GM18526 (cell line): Measurements from ENCODE around the gene GPS1.
A peak's percentile ranks its signal among the peaks of the same experiment; 100 is the strongest.

Experiments
- POLR2A ChIP-seq: IDR thresholded peaks from 3 replicates; pipeline ENCODE4 v1.6.1; 2011; ENCODE audit not compliant: insufficient read length; ENCODE audit errors: extremely low read depth

The GPS1 gene

DNA sequence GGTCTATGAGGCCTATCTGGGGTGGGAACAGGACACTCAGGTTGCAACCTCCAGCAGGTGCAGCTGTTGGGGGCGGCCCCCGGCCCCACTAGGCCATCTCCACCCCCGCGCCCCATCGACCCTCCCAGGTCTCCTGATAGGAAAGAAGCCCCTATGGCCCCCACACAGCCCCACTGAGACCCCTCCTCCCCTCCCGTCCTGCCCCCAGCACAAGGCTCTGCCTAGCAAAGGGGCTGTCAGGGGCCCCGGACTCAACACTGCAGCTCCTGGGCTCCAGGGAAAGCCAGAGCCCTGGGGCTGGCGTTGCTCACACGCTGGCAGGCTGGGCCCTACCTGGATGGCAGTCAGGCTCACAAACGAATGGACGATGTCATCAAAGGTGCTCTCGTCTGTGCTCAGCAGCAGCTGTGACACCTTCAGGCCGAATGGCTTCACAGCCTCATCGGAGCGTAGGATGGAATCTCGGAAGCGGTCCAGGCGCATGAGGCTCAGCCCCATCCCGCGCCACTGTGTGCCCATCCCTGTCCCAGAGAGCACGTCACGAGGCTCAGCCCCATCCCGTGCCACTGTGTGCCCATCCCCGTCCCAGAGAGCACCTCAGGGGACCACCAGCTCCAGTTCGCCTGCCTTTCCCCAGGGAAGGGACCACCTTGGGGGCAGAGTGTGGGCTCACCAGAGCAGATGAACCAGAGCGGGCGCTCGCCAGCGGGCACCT is 39.0 kb downstream of the GPS1 start:
- TF ChIP-seq POLR2A, result no peak

DNA sequence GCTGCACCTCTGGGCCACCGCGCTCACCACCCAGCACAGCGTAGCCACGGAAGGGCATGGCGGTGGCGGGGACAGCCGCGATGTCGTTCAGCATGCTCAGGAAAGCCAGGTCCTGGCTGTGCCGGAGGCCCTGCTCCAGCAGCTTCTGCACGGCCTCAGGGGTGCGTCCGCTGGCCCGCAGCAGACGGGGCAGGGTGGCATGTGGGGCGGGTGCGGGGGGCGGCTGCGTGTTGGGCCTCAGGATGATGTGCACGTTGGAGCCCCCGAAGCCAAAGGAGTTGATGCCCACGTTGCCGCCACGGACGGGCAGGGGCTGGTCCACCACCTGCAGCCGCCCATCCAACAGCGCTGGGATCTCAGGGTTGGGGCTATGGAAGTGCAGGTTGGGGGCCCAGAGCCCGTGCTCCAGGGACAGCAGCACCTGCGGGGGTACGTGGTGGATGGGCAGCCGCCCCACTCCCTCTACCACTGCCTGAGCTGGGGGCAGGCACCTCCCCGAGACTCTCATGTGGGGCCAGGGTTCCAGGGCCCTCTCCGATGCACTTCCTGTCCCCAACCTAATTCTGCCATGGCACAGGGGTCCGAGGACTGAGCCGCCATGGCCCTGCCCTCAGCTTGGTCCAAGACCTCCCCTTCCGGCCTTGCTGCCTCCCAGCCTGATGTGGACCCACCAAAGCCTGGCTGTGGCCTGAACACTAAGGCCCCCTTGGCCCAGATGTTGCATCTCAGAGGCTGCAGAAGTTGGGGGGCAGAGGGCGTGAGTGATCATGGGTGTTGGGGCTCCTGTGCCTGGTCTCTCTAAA is 39.8 kb downstream of the GPS1 start:
- no peak for TF ChIP-seq POLR2A

DNA sequence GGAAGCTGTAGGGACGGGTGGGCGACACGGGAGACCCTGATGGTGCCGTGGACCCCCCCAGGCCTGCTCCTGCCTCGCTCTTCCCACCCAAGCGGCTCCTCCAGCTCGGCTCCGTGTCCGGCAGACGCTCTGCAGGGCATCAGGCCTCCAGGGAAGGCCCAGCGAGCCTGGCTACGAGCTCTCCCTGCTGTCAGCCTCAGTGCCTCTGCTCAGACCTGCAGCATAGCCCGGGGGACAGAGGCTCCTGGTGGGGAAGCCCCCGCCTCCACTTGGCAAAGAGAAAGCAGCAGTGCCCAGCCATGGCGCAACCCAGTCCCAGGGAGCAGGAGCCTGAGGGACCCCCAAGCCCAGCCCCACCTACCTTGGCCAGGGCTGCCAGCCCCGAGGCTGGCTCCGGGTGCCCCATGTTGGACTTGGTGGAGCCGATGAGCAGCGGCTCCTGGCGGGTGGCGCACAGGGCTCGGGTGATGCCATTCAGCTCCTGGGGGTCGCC is 40.4 kb downstream of the GPS1 start:
- TF ChIP-seq POLR2A, result peak; percentile 14

DNA sequence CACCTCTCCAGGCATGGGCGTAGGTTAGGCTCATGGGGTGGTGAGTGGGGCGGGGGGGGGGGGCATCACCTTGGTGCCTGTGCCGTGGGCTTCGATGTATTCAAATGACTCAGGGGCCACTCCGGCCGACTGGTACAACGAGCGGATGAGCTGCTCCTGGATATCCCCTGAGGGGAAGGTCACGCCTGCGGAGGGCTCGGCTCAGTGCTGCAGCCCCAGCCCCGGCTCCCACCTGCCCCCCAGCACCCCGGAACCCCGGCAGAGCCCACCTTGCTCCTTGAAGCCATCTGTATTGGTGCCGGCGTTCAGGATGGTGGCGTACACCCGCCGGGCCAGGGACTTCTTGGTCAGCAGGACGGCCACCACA is 40.9 kb downstream of the GPS1 start:
- no peak for TF ChIP-seq POLR2A

DNA sequence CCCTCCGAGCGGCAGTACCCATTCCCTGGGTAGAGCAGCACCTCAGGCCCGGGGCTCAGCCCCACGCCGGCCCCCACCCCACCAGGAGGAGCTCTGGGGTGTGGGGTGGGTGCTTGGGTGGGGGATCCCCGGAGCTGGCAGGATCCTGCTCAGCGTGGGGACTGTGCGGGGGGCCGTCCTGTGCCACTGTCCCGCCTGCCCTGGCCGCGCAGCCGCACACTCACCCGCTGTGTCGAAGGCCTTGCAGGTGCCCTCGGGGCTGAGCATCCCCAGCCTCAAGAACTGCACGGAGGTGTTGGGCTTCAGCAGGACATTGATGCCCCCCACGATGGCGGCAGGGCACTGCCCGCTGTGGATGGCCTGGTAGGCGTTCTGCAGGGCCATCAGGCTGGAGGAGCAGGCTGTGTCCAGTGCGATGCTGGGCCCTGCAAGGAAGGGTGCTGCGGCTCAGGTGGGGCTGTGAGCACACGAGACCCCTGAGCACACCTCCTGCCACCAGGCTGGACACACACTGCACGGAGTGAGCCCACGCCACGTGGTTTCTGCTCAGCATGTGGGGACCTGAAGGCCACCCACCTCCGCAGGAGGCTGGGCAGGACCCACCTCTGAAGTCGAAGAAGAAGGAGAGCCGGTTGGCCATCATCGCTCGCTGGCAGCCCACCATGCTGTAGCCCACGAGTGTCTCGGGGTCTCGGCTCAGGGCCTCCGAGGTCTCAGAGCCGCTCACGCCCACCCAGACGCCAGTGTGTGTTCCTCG is 41.5 kb downstream of the GPS1 start:
- TF ChIP-seq POLR2A, result no peak

DNA sequence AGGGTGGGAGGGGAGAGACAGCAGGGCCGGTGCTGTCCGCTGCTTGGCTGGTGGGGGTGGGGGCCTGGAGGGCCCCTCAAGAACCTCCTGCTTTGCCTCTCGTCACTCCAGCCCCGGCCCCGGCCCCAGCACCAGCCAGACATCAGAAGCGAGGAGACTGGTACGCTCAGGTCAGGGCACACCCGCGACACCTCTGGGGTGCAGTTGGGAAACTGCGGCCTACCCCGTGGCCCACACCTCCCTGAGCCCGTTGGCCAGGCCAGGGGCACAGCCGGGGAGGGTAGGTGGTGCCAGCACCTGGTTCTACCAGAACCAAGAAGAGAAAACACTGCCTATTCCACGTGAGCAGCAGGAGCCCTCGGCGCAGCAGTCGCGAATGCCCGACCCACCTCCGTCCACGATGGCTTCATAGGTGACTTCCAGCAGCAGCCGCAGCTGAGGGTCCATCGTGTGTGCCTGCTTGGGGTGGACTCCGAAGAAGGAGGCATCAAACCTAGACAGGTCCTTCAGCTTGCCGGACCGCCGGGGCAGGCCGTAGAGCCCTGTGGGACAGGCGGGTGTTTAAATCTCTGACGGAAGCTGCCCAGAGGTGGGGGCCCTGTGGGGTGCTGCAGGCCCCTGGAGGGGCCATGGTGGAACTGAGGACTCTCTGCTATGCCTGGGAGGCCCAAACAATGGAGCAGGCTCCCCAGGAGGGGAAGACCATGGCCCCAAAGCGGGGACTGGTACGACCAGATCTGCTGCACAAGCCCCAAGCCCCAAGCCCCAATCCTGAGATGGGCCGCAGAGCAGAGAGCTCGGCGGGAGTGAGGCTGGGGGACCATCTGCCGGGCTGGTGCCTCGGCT is 43.5 kb downstream of the GPS1 start:
- TF ChIP-seq POLR2A, result no peak

DNA sequence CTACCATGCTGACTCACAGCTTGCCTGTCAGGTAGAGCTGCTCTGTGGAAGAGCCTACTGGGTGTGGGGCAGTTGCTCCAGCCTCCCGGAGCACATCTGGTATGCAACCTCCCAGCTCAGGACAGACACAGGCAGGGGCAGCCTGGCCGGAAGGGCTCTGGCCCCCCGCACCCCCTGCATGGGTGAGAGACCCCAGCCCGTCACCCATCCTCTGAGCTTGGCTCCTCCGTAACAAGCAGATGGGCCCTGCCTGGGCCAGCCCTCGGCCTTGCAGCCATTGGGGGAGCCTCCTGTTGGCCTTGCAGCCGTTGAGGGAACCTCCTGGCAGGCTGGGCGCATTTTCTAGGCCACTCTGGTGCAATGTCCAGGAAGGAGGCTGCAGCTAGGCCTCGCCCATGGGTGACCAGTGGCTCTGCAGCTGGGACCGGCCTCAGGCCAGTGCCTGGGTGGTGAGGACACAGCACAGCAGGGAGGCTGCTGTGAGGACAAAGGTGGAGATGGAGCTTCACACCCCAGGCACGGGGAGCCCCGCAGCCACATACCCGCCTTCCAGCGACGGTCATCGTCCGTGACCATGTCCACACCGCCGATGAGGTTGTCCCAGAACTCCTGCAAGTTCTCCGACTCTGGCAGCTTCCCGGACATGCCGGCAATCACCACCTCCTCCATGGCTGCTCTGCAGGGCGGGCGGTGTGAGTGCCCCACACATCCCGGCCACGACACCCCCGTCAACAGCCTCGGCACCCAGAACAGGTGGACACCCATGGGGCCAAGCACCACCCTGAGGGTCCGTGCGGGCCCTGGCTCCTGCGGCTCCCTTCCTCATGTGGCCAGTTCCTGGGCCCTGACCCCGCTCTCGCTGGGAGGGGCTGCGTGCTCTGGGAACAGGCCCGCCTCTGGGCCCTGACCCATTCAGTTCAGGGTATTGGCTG is 44.3 kb downstream of the GPS1 start:
- no peak for TF ChIP-seq POLR2A

DNA sequence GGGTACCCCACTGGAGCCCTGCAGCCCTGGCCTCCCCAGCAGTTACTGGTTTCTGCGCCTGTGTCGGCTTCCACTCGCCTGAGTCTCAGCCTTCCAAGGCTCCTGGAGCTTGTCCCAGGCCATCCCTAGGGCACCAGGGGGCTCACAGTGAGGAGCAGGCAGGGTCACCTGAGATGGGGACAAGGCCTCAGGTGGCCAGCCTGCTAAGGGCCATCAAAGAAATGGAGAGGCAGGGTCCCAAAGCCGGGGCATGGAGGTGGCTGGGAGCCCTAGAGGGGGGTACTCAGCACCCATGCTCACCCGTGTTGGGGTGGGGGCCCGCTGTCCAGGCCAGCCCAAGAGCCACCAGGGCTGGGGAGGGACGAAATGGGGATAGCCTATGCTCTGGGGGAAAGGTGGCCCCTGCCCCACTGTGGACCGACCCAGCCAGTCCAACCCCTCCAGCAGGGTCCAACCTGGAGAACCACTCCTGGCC is 45.0 kb downstream of the GPS1 start:
- no peak for TF ChIP-seq POLR2A

DNA sequence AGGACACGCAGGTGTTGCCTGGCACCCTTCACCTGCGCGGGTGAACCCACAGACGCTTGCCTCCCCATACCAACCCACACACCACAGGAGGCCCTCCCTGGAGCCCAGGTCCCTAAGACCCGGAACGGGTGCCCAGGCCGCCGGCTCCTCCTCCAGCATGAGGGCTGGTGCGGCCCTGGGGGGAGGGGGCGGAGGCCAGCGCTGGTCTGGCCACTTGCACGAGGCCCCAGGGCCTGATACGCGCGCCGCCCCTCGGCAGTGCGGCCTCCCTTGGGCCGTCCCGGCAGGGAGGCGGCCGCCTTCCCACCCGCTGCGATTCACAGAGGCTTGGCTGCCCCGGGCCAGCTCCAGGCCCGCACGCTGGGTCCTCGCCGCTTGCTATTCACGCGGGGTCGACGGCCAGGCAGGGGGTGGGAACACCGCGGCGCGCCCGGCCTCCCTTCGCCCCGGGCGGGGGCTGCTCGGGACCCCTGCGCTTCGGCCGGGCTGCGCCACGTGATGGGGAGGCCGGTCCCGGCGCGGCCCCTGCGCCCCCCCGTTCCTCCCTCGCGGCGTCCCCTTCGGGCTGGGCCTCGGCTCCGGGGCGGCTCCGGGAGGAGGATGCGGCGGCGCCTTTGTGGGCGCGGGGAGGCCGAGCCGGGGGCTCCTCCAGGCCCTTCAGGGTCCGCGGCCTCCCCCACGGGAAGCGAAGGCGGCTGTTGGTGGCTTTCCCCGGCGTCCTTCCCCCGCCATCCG is 45.7 kb downstream of the GPS1 start:
- TF ChIP-seq POLR2A, result no peak

DNA sequence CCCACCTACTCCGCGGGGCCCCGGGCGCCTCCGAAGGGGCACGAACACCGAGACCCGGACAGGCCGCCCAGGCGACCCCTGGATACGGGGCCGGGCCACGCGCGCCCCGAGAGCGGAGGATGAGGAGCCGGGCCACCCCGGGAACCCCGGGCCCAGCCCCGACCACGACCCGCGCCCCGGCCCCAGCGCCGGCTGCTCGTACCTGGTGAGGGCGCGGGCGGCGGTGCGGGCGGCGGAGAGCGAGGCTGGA is 46.1 kb downstream of the GPS1 start:
- no peak for TF ChIP-seq POLR2A

DNA sequence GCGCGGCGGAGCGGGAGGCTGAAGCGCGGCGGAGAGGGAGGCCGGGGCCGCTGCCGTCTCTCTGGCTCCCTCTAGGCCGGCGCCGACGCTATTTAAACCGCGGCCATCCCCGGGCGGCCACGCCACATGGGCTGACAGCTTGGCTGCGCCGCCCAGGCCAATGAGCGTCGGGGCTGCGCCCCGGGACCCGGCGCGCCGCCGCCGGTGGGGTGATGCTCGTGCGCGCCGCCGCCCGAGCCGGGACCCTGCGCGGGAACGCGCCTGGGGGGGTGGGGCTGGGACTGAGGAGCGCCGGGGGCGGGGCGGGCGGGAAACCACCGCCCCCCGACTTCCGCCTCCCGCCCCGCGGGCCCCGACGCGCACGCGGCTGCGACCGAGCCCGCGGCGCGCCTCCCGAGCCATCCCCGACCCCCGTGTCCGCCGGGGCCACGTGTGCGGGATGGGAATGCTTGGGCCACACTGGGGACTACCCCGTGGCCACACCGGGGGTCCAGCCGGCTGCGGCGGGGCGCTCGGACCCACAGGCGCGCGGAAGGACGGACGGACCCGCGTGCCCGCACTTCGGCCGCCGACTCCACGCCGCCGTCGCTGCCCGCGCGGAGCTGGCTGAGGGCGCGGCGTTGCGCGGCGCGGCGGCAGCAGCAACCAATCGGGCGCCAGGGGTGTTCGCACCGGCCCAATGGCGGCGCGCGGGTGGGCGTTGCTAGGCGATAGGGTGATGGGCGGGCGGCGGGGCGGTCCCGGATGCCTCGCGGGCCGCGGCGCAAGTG is 46.7 kb downstream of the GPS1 start, which contains the start of gene FASN:
FASN (minus strand) TSS at position 68 of the 770 bp plus-strand sequence. CDS start 1,791 bp downstream, outside the sequence.
- TF ChIP-seq POLR2A, result peak; percentile 97

DNA sequence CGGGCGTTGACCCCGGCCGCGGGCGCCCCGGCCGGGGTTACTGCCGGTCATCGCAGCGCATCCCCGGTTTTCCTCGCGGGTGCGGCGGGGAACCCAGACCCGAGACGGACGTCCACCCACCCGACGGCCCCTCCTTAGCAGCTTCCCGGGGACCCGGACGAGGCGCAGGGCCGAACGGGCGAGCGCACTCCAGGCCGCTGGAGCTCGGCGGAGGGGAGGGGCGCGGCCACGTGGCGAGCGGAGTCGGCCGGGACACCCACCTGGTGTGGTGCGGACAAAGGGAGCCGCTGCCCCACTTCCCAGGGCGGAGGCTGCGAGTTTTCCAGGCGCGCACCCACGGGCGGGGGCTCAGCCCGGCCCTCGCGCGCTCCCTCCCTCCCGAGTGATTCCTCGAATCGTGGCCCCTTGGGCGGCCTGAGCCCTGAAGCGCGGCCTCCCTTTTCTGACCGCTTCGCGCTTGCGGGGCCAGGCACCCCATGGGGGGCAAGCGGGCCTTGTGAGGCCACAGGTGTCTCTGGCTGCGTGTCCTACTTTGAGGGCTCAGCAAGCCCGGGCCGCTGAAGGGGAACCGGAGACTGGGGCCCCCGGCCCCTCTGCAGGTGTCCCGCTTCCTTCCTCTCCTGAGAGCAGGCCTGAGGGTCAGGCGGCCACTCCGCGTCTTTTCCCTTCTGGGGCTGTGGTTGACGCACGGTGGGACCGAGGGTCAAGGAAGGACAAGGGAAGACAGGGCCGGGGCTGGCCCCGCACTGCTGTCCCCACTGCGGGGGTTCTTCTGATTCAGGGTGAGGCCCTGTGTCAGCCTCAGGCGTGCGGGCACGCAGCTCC is 47.5 kb downstream of the GPS1 start:
- TF ChIP-seq POLR2A, result no peak
